Hepatocyte (in vitro differentiated cells): ENCODE measurements around the gene MS4A15.

Source experiments
- EZH2 ChIP-seq: fragments of 200-600 bp; sonication (generic); IDR thresholded peaks from 2 replicates; pipeline ENCODE4 v1.6.1; 2016; ENCODE audit warnings: antibody characterized with exemption, mild to moderate bottlenecking, borderline replicate concordance
- EZH2phosphoT487 ChIP-seq: fragments of 200-600 bp; sonication (generic); IDR thresholded peaks from one replicate; pipeline ENCODE4 v1.6.1; 2018; ENCODE audit warnings: antibody characterized with exemption, mild to moderate bottlenecking, low read depth, moderate library complexity; ENCODE audit not compliant: unreplicated experiment, severe bottlenecking
- TF ChIP-seq, protein P1 (sequence below): fragments of 200-600 bp; sonication (generic); IDR thresholded peaks from 2 replicates; pipeline ENCODE4 v1.5.1; 2016; ENCODE audit warnings: antibody characterized with exemption, mild to moderate bottlenecking; ENCODE audit not compliant: poor library complexity

DNA sequence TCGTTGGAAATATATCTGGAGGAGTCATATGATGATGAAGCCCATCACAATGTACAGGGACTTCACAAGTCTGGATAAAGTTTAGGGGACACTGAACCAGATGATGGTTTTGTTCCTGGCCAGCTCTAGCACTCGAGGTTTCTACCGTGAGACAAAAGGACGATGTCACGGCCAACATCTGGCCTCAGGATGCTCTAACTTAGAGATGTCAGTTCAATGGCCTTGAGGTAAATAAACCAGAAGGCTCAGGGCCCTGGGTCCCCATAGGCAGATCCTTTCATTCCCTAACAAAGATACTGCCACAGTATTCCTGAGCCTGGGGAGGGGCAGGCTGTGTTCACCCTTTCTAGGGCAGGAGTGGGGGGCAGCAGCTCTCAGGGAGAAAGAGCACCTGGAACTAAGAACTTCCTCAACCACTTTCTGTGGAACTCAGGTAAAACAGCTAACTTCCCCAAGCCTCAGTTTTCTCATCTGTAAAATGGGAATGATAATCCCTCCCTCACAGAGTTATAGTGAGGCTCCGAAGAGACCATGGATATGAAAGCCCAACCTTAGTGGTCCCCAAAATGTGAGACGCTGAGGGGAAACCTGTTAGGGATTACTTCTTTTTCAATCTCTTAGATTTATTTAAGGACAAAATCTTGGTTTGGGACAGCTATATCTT, 46.7 kb downstream of the MS4A15 start:
- TF ChIP-seq, protein P1, sequence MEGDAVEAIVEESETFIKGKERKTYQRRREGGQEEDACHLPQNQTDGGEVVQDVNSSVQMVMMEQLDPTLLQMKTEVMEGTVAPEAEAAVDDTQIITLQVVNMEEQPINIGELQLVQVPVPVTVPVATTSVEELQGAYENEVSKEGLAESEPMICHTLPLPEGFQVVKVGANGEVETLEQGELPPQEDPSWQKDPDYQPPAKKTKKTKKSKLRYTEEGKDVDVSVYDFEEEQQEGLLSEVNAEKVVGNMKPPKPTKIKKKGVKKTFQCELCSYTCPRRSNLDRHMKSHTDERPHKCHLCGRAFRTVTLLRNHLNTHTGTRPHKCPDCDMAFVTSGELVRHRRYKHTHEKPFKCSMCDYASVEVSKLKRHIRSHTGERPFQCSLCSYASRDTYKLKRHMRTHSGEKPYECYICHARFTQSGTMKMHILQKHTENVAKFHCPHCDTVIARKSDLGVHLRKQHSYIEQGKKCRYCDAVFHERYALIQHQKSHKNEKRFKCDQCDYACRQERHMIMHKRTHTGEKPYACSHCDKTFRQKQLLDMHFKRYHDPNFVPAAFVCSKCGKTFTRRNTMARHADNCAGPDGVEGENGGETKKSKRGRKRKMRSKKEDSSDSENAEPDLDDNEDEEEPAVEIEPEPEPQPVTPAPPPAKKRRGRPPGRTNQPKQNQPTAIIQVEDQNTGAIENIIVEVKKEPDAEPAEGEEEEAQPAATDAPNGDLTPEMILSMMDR = no peak
- TF ChIP-seq EZH2 (no peak), EZH2phosphoT487 (no peak)
